Activated CD4-positive, alpha-beta T cell treated with anti-CD3 and anti-CD28 coated beads, Interleukin-2, Interleukin-6, amounts not matched to agents 100 ng/mL and 50 ng/mL, durations not matched to agents 16 hours and 8 hours (primary cell): ENCODE measurements around the gene UTP4.
"Not testable (repeated sequence)": the region's sequence is repeated elsewhere in the genome, so short reads cannot be mapped to it uniquely, and the experiment has no call there.

ENCODE experiments used
- DNase-seq: peaks from one replicate; pipeline ENCODE4 v3.0.0-alpha.2; 2020

The UTP4 gene

DNA sequence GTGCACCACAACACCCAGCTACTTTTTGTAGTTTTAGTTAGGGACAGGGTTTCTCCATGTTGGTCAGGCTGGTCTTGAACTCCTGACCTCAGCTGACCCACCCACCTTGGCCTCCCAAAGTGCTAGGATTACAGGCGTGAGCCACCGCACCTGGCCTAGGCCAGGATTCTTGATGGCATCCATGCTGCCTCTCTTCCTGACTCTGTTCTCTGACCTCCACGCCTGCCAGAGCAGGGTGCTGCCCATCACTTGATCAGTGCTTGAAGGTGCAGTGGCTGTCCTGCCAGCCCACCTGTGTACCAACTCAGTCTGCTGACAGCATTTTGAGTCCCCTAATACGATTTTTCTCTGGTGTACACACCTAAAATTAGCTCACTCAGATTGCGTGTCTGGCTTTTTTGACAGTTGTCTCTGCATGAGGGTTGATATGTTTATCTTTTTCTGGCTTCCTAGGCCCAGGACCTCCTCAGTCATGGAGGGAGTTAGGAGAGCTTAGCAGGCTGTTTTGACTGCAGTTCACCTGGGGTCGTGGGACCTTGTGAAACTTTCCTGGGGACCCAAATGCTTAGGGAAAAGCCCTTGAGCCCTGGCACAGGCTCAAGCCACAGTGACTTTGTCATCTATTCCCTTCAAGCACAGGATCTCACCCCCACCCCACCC lies 21.1 kb upstream of the UTP4 start:
- no peak for DNase-seq

GRCh38 chr16:69111876-69112230 lies 20.6 kb upstream of the UTP4 start:
- DNase-seq: no peak

- peak; percentile 65 for DNase-seq
These were observed 19.9 kb upstream of the UTP4 start for GRCh38 chr16:69112285-69113129.

DNA sequence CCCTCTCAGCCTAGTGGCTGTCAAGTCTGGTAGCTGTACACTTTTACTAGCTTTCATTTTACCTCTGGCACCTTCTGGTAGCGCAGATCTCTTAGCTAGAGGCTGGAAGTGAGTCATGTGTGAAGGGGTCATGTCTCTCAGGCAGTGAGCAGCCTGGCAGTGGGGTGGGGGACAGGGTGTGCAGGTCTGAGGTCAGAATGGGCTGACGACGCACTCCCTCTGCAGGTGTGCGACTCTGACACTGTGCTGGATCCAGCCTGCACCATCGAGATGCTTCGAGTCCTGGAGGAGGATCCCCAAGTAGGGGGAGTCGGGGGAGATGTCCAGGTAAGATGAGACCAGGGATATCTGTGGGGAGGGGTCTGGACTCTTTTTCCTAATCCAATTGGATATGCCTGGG lies 19.2 kb upstream of the UTP4 start:
- DNase-seq: no peak

GRCh38 chr16:69114346-69114975 lies 18.0 kb upstream of the UTP4 start:
- no peak for DNase-seq

DNA sequence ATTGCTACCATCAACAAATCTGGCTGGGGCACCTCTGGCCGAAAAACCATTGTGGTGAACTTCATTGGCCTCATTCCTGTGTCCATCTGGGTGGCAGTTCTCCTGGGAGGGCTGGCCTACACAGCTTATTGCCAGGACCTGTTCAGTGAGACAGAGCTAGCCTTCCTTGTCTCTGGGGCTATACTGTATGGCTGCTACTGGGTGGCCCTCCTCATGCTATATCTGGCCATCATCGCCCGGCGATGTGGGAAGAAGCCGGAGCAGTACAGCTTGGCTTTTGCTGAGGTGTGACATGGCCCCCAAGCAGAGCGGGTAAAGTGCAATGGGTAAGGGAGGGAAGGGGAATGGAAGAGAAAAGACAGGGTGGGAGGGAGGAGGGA lies 17.5 kb upstream of the UTP4 start:
- DNase-seq: no peak

DNA sequence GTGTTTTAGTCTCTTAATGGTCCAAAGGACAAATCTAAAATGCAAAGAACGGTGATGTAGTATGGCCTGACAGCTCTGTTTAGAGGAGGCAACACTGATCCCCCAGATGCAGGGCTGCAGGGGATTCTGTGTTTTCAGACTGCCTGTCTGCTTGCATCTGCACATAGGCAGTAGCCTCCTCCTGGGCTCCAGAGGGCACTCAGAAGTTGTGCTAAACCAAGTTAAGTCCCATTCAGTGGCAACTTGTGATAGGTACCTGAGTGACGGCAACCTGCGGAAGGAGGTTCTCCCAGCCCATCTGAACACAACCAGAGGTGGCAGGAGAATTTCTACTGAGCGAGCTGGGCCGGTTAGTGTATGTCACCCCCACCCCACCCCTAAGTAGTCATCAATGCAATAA lies 17.1 kb upstream of the UTP4 start:
- no peak for DNase-seq

- DNase-seq: no peak
These were observed 16.6 kb upstream of the UTP4 start for GRCh38 chr16:69115837-69116236.

GRCh38 chr16:69116256-69116875 lies 16.1 kb upstream of the UTP4 start:
- no peak for DNase-seq

DNA sequence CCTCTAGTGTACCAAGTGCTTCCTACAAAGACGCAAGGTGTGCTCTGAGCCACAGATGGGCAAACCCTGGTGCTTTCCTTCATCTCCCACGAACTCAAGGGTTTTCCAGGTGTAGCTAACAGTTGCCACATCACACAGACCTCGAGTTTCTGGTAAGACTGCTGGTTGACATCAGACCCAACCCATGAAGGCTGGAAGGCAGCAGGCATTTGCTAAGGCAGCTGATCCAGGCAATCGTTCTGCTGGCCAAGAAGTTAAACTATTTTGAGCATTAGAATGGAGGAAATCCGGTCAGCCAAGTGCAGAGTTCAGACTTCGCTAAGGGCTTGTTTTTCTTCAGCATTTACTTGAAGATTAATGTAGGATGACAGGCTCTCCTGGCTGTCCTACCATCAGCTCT lies 15.5 kb upstream of the UTP4 start:
- DNase-seq: no peak

- DNase-seq: no peak
These were observed 14.0 kb upstream of the UTP4 start for GRCh38 chr16:69118468-69118867.

DNA sequence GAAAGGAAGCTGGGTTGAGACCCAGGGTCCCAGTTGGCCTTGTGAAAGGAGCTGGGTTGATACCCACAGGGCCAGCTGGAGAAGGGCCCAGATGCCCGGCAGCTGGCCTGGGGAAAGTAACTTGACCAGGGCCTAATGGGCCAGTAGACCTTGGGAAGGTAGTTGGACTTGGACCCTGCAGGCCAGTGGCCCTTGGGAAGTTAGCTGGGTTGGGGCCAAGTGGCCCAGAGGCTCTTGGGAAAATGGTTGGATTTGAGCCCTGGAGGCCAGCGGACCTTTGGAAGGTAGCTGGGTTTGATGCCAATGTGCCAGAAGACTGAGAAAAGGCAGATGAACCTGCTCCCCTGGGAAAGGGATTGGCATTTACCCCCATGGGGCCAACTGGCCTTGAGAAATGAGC lies 13.5 kb upstream of the UTP4 start:
- no peak for DNase-seq

DNA sequence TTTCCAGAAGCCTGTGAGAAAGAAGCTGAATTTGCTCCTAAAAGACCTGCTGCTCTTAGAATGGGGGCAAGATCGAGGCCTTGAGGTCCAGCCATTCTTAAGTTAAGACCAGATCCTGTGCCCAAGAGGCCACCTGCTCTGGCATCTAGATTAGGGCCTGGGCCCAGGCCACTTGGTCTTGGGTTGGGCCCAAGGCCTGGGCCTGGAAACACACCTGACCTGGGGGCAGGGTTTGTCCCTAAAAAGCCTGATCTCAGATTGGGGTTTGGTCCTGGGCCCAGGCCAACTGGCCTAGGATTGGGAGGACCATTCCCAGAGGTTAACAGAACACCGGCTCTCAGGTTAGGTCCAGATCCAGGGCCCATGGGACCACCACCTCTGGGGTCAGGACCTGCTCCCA lies 12.9 kb upstream of the UTP4 start:
- no peak for DNase-seq

- DNase-seq: no peak
These were observed 12.3 kb upstream of the UTP4 start for GRCh38 chr16:69120096-69120664.

GRCh38 chr16:69123910-69124309 lies 8.5 kb upstream of the UTP4 start:
- DNase-seq: peak; percentile 68

GRCh38 chr16:69124406-69124805 lies 8.0 kb upstream of the UTP4 start:
- not testable (repeated sequence) for DNase-seq

DNA sequence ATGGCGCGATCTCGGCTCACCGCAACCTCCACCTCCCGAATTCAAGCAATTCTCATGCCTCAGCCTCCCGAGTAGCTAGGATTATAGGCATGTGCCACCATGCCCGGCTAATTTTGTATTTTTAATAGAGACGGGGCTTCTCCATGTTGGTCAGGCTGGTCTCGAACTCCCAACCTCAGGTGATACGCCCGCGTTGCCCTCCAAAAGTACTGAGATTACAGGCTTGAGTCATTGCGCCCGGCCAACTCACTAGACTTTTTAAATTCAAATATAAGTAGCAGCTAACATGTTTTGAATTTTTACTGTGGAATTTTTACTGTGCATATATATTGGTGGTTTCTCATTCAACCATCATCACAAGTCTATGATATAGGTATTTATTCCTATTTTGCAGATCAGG lies 7.5 kb upstream of the UTP4 start:
- not testable (repeated sequence) for DNase-seq

DNA sequence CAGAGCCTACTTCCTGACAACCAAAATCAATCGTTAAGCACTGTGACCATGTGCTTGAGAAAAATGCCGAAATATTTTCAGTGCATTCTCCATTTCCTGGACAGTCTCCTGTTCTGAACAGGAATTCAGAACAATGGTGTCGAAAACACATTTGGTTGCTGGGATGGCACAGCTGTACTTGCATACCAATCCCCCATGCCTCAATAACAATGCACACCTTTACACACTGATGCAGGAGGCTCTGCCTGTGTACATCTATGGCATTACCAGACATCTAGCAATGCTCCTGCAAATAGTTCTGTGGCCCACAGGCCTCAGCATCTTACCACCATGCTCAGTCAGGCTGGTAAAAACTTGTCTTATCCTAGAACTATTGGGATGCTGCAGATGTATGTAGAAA lies 6.2 kb upstream of the UTP4 start:
- no peak for DNase-seq

DNA sequence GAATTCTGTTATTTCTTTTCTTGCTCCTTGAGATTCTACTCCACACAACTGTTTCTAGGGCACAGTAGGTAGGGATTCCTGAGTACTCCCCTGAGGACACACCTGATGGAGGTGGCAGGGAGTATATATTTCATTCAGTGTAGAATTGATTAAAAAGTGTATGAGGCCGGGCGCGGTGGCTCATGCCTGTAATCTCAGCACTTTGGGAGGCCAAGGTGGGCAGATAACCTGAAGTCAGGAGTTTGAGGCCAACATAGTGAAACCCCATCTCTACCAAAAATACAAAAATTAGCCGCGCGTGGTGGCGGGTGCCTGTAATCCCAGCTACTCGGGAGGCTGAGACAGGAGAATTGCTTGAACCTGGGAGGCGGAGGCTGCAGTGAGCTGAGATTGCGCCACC lies 5.6 kb upstream of the UTP4 start:
- DNase-seq: not testable (repeated sequence)

GRCh38 chr16:69127966-69128510 lies 4.4 kb upstream of the UTP4 start:
- DNase-seq: no peak

GRCh38 chr16:69130461-69130860 lies 2.0 kb upstream of the UTP4 start:
- DNase-seq: no peak

- no peak for DNase-seq
These were observed 1.1 kb upstream of the UTP4 start for GRCh38 chr16:69131167-69131838.
